Tibial nerve (tissue), 4 donors: ENCODE results near the gene ZNF823.

ENCODE experiments used
- CTCF ChIP-seq, 5 experiments: fragments of 200-600 bp in 3 of 5; fragments of 450-650 bp in 2 of 5; sonication (generic) in 3 of 5; IDR thresholded peaks; one replicate each; pipeline ENCODE4 v1.5.1; 2016 to 2019; ENCODE audit warnings: antibody characterized with exemption in 5 of 5, mild to moderate bottlenecking in 3 of 5, moderate library complexity in 2 of 5
- EP300 ChIP-seq, 2 donors: sonication (generic); formaldehyde crosslinking; IDR thresholded peaks; one replicate each; pipeline ENCODE4 v1.6.1; 2017; ENCODE audit warnings: antibody characterized with exemption in 2 of 2, mild to moderate bottlenecking in 1 of 2
- POLR2A ChIP-seq, 2 donors: fragments of 450-650 bp; IDR thresholded peaks; one replicate each; pipeline ENCODE4 v1.6.1; 2017; ENCODE audit warnings: antibody characterized with exemption in 2 of 2, mild to moderate bottlenecking in 2 of 2, moderate library complexity in 2 of 2

GRCh38 chr19:11684987-11685675, 53.6 kb downstream of the ZNF823 start:
- TF ChIP-seq CTCF (IDR thresholded peaks at IDR 0.05) (no peak), POLR2A (IDR thresholded peaks at IDR 0.05) (no peak), EP300 (IDR thresholded peaks at IDR 0.05) (no peak)
